ENCODE measurements around the gene GFOD1. TPM values are rescaled to one million over a fixed set of nuclear protein-coding genes. Genes with fewer than 3 reads are reported as not detected.
A peak's percentile ranks its signal among the peaks of the same experiment; 100 is the strongest.

The GFOD1 gene
- total RNA-seq, 1 experiment from 2014 or later: 6.1 TPM

- H3K27me3 Mint-ChIP-seq (ENCODE audit: low read depth): peaks cover 20% of the 10 kb centered on the region
- Histone ChIP-seq H2BK12ac (ENCODE audit: insufficient read length, low read depth, low read length) (no peak overlapping the region), H3K56ac (ENCODE audit: insufficient read length, low read depth, low read length) (no peak overlapping the region), H2AK5ac (ENCODE audit: insufficient read length, low read length) (no peak overlapping the region), H3K79me2 (ENCODE audit: insufficient read depth, low read length) (peaks cover 3% of the 10 kb centered on the region; the same call in 1 of the 2 replicates), H3K9me3 (ENCODE audit: control insufficient read depth, low read depth, low read length) (no peaks in the 10 kb centered on the region), H2BK5ac (ENCODE audit: insufficient read length, low read length) (no peak overlapping the region), H3T11ph (ENCODE audit: low read length) (no peak overlapping the region), H3K27ac (ENCODE audit: insufficient read length, low read depth, low read length) (no peak overlapping the region), H3K23ac (ENCODE audit: insufficient read length, low read depth, low read length) (no peak overlapping the region), H4K5ac (ENCODE audit: insufficient read length, low read depth, low read length) (no peak overlapping the region), H3K14ac (ENCODE audit: insufficient read depth, low read length) (no peak overlapping the region), H3K27me3 (ENCODE audit: insufficient read depth, low read length) (peaks cover 8% of the 10 kb centered on the region; the same call in 1 of the 2 replicates), H2BK120ac (ENCODE audit: low read depth, low read length, poor library complexity, severe bottlenecking) (no peak overlapping the region), H3K4ac (ENCODE audit: low read depth, low read length) (no peak overlapping the region), H2BK15ac (ENCODE audit: low read depth, low read length) (no peak overlapping the region), H4K91ac (ENCODE audit: insufficient read length, low read depth, low read length) (no peak overlapping the region), H3K4me2 (ENCODE audit: insufficient read depth, insufficient read length, low read length) (no peak overlapping the region), H3K18ac (ENCODE audit: insufficient read length, low read depth, low read length) (peak overlapping the region; percentile 17), H2AFZ (ENCODE audit: low read length) (no peak overlapping the region), H3K4me1 (ENCODE audit: insufficient read depth, low read length) (peaks cover 3% of the 10 kb centered on the region), H3K23me2 (ENCODE audit: insufficient read length, low read depth, low read length, poor library complexity, severe bottlenecking) (no peaks in the 10 kb centered on the region), H3K79me1 (ENCODE audit: insufficient read depth, low read depth, low read length, poor library complexity, severe bottlenecking) (no peaks in the 10 kb centered on the region), H2BK20ac (ENCODE audit: low read depth, low read length, poor library complexity, severe bottlenecking) (no peak overlapping the region), H3K9ac (ENCODE audit: extremely low read depth, insufficient read length, low read length) (no peak overlapping the region), H4K20me1 (ENCODE audit: control insufficient read depth, insufficient read depth, insufficient read length) (no peaks in the 10 kb centered on the region), H4K8ac (replicated peaks; ENCODE audit: insufficient read length, low read depth, low read length) (no peak overlapping the region)
- H3K9me3 Mint-ChIP-seq: no peaks in the 10 kb centered on the region
- H3K27ac Mint-ChIP-seq: no peak overlapping the region
- peaks cover 17% of the 10 kb centered on the region in 2 experiments for H3K4me1 Mint-ChIP-seq
- WGBS (ENCODE audit: extremely low coverage, insufficient read length, low lambda C conversion rate): no CpG with 5 or more reads among the region's 4 CpGs
- no peak for TF ChIP-seq CTCF (conservative IDR thresholded peaks at IDR 0.05)
- no peak for DNase-seq
- peaks cover 0 to 5% (median 0%) of the 10 kb centered on the region in 3 experiments; a peak in 3 of 7 replicates for H3K36me3 Mint-ChIP-seq (ENCODE audit: insufficient read depth in 1 of 3, low read depth in 3 of 3)
- no peak overlapping the region for H3K4me3 Mint-ChIP-seq
Measured at GRCh38 chr6:13479971-13480434, 7.4 kb downstream of the GFOD1 start.
